ENCODE data around the gene TUBB2A. TPM values are rescaled to one million over a fixed set of nuclear protein-coding genes. Genes with fewer than 3 reads are reported as not detected.

The TUBB2A gene
- total RNA-seq, 1 donor from 2014 or later = 18.3 TPM

- Histone ChIP-seq H3K36me3 (peaks cover 29% of the 10 kb centered on the region), H3K27me3 (ENCODE audit: low read depth) (no peaks in the 10 kb centered on the region), H3K9me3 (no peaks in the 10 kb centered on the region), H3K27ac (no peak overlapping the region), H3K4me1 (no peaks in the 10 kb centered on the region), H3K4me3 (no peak overlapping the region)
- no peak for ATAC-seq
- TF ChIP-seq CTCF (IDR thresholded peaks at IDR 0.05) = no peak
- intact Hi-C loops (cut with DNase I) = no loop called here
- DNase-seq = no peak
Measured at GRCh38 chr6:3131695-3132094, 25.6 kb downstream of the TUBB2A start.

GRCh38 chr6:3128356-3129108 is 28.8 kb downstream of the TUBB2A start:
- Histone ChIP-seq H3K4me1 (no peaks in the 10 kb centered on the region), H3K4me3 (no peak overlapping the region), H3K27me3 (ENCODE audit: low read depth) (no peaks in the 10 kb centered on the region), H3K9me3 (no peaks in the 10 kb centered on the region), H3K27ac (no peak overlapping the region), H3K36me3 (peaks cover 29% of the 10 kb centered on the region)
- TF ChIP-seq CTCF (IDR thresholded peaks at IDR 0.05) = no peak
- intact Hi-C loops (cut with DNase I) = loop anchor here (10.0 kb wide), 1 partner anchor 126 kb away; the partner anchor contains the start of gene PSMG4
- DNase-seq (no peak), ATAC-seq (no peak)

- intact Hi-C loops (cut with DNase I) = loop anchor here (10.0 kb wide), 1 partner anchor 129 kb away; the partner anchor contains the start of gene PSMG4
- Histone ChIP-seq H3K4me3 (no peak overlapping the region), H3K36me3 (peaks cover 17% of the 10 kb centered on the region), H3K27me3 (ENCODE audit: low read depth) (no peaks in the 10 kb centered on the region), H3K27ac (no peak overlapping the region), H3K9me3 (no peaks in the 10 kb centered on the region), H3K4me1 (no peaks in the 10 kb centered on the region)
- DNase-seq (no peak), ATAC-seq (no peak)
- no peak for TF ChIP-seq CTCF (IDR thresholded peaks at IDR 0.05)
Measured at GRCh38 chr6:3125815-3126214, 31.5 kb downstream of the TUBB2A start.

DNA sequence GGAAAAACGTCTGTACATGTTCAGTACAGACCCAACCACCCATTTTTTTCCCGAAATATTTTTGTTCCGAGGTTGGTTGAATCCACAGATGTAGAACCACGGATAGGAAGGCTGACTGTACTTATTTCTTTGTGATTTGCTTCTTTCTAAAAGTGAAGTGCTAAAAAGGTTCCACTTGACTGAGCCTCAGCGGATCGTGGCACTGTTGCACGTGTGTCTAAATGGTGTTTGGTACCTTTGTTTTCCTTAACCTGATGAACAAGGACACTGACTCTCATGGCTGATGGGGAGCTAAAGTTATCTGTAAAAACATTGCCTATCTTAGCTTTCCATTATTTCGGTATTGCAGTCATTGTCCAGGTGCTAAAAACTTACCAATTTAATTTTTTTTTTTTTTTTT is 32.7 kb downstream of the TUBB2A start:
- Histone ChIP-seq H3K4me3 (no peak overlapping the region), H3K27ac (no peak overlapping the region), H3K4me1 (peaks cover under 1% of the 10 kb centered on the region), H3K9me3 (no peaks in the 10 kb centered on the region), H3K36me3 (peaks cover 10% of the 10 kb centered on the region), H3K27me3 (ENCODE audit: low read depth) (no peaks in the 10 kb centered on the region)
- ATAC-seq = no peak
- no peak for DNase-seq
- intact Hi-C loops (cut with DNase I) = loop anchor here (10.0 kb wide), 1 partner anchor 130 kb away; the partner anchor contains the start of gene PSMG4
- no peak for TF ChIP-seq CTCF (IDR thresholded peaks at IDR 0.05)

DNA sequence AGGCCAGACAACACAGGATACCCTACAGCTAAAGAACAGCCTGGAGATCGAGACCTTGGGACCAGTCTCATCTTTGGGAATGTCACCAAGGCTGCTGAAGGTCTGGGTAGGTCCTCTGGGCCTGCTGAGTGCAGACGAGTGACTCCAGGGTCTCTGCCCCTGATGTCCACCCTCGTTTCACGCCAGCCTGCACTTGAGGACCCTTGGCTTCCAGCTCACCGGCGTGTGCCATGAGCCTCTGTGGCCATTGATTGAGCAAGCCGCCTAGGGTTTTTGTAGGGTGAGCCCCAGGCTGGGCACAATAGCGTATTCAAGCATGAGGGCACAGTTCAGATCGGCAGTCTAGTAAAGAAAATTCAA is 34.5 kb downstream of the TUBB2A start:
- H3K27ac ChIP-seq = no peak overlapping the region
- no peaks in the 10 kb centered on the region for H3K27me3 ChIP-seq (ENCODE audit: low read depth)
- no peak overlapping the region for H3K4me3 ChIP-seq
- no peak for DNase-seq
- peaks cover 11% of the 10 kb centered on the region for H3K4me1 ChIP-seq
- no peaks in the 10 kb centered on the region for H3K9me3 ChIP-seq
- no peak for TF ChIP-seq CTCF (IDR thresholded peaks at IDR 0.05)
- ATAC-seq = no peak
- intact Hi-C loops (cut with DNase I) = loop anchor here (10.0 kb wide), 1 partner anchor 132 kb away; the partner anchor contains the start of gene PSMG4
- H3K36me3 ChIP-seq = no peaks in the 10 kb centered on the region
